Mucosa of descending colon (tissue), 3 donors: ENCODE data around the gene PDE11A. TPM values are rescaled to one million over a fixed set of nuclear protein-coding genes. Genes with fewer than 3 reads are reported as not detected.

Source experiments
- ATAC-seq: fragments of 200-7000 bp; cut with Tn5 transposase; one replicate; pipeline ENCODE4 v1.9.1; 2020; ENCODE audit warnings: mild to moderate bottlenecking, moderate library complexity
- DNase-seq, 3 donors: peaks; one replicate each; pipeline ENCODE4 v3.0.0-alpha.2; 2020
- H3K36me3 ChIP-seq: fragments of 200-600 bp; one replicate; pipeline ENCODE4 v1.8.0; 2021; ENCODE audit warnings: low read depth, mild to moderate bottlenecking
- H3K4me1 ChIP-seq: fragments of 200-600 bp; one replicate; pipeline ENCODE4 v1.8.0; 2021; ENCODE audit warnings: low read depth, mild to moderate bottlenecking
- H3K4me3 ChIP-seq: fragments of 200-600 bp; one replicate; pipeline ENCODE4 v1.8.0; 2021; ENCODE audit warnings: mild to moderate bottlenecking
- H3K9me3 ChIP-seq: fragments of 200-600 bp; one replicate; pipeline ENCODE4 v1.8.0; 2021; ENCODE audit warnings: mild to moderate bottlenecking
- CTCF ChIP-seq: fragments of 200-600 bp; IDR thresholded peaks from one replicate; pipeline ENCODE4 v1.8.0; 2022; ENCODE audit warnings: antibody characterized with exemption, mild to moderate bottlenecking
- intact Hi-C, 2 donors: fragments of 100-400 bp; cut with DNase I in 1 of 2; cut with micrococcal nuclease in 1 of 2; formaldehyde crosslinking; loops; one replicate each; pipeline versions ENCODE4 v1.11.0 to v1.11.1; 2022; cut with DNase I, micrococcal nuclease
- total RNA-seq, 3 donors: library from RNA; stranded (reverse); fragmentation: NEBNext Ultra II Directional in 2 of 3; extraction: Animal tissue kit (Norgen Biotek cat#: 25700) in 2 of 3; gene quantifications; one replicate each; pipeline versions ENCODE4 v1.2.1 to v1.2.4, GENCODE V29; 2021 to 2023
- donor health status: DM: no; HTN: no; CAD: no; lungs with moderate emphysema.
- donor health status: DM: no; HTN: no; CAD: no.
- donor health status: DM: no; HTN: yes; CAD: no.

The PDE11A gene
- total RNA-seq, 3 donors from 2014 or later, result 1.0 to 3.2 (median 2.7) TPM

GRCh38 chr2:177881008-177881747, 191.4 kb downstream of the PDE11A start:
- ATAC-seq, result no peak

GRCh38 chr2:177880285-177880684, 192.3 kb downstream of the PDE11A start:
- no peak for DNase-seq
- no peak for TF ChIP-seq CTCF
- ATAC-seq, result no peak
- Histone ChIP-seq H3K36me3 (no peaks in the 10 kb centered on the region), H3K9me3 (no peaks in the 10 kb centered on the region), H3K4me1 (no peaks in the 10 kb centered on the region), H3K4me3 (no peak overlapping the region)
- intact Hi-C loops, result no loop called here

More at GRCh38 chr2:177881008-177881747, 191.4 kb downstream of the PDE11A start:
- no peak for TF ChIP-seq CTCF
- H3K36me3 ChIP-seq, result no peaks in the 10 kb centered on the region
- no peaks in the 10 kb centered on the region for H3K4me1 ChIP-seq
- DNase-seq, result no peak
- intact Hi-C loops, result no loop called here
- H3K4me3 ChIP-seq, result no peak overlapping the region
- H3K9me3 ChIP-seq, result no peaks in the 10 kb centered on the region

GRCh38 chr2:177876950-177877349, 195.6 kb downstream of the PDE11A start:
- H3K36me3 ChIP-seq, result no peaks in the 10 kb centered on the region
- no peak for TF ChIP-seq CTCF
- ATAC-seq (no peak), DNase-seq (no peak)
- H3K4me3 ChIP-seq, result no peak overlapping the region
- H3K9me3 ChIP-seq, result no peaks in the 10 kb centered on the region
- intact Hi-C loops, result no loop called here
- no peaks in the 10 kb centered on the region for H3K4me1 ChIP-seq

- no peaks in the 10 kb centered on the region for H3K36me3 ChIP-seq
- H3K4me1 ChIP-seq, result no peaks in the 10 kb centered on the region
- DNase-seq, result no peak
- no peak for TF ChIP-seq CTCF
- ATAC-seq, result no peak
- H3K9me3 ChIP-seq, result no peaks in the 10 kb centered on the region
- intact Hi-C loops, result no loop called here
- H3K4me3 ChIP-seq, result no peak overlapping the region
Measured at GRCh38 chr2:177874686-177875085, 197.9 kb downstream of the PDE11A start.

- Histone ChIP-seq H3K9me3 (no peaks in the 10 kb centered on the region), H3K4me3 (no peak overlapping the region), H3K36me3 (no peaks in the 10 kb centered on the region), H3K4me1 (no peaks in the 10 kb centered on the region)
- intact Hi-C loops, result no loop called here
- TF ChIP-seq CTCF, result no peak
- DNase-seq (no peak), ATAC-seq (no peak)
Measured at GRCh38 chr2:177873915-177874314, 198.7 kb downstream of the PDE11A start.
